Gastrocnemius medialis (tissue), 4 donors: ENCODE data around the gene USP24. TPM values are rescaled to one million over a fixed set of nuclear protein-coding genes. Genes with fewer than 3 reads are reported as not detected.

ENCODE experiments used
- ATAC-seq, 2 donors: fragments of 150-250 bp; one replicate each; pipeline ENCODE4 v1.9.1; 2016
- DNase-seq, 2 donors: peaks; one replicate each; pipeline ENCODE4 v3.0.0-alpha.2; 2019
- H3K27ac ChIP-seq, 4 donors: fragments of 200-600 bp; sonication (generic); 1 replicate in 1 of 4; 2 replicates in 3 of 4; pipeline ENCODE4 v1.5.1; 2016 to 2018; ENCODE audit warnings: mild to moderate bottlenecking in 2 of 4, moderate library complexity in 1 of 4
- H3K27me3 ChIP-seq, 3 donors: fragments of 200-600 bp; sonication (generic) in 2 of 3; 1 replicate in 1 of 3; 2 replicates in 2 of 3; pipeline versions ENCODE4 v1.5.1 to v1.6.0; 2016 to 2019; ENCODE audit warnings: mild to moderate bottlenecking in 1 of 3, moderate library complexity in 1 of 3
- H3K36me3 ChIP-seq, 2 donors: fragments of 200-600 bp; sonication (generic) in 1 of 2; one replicate each; pipeline ENCODE4 v1.5.1; 2017 to 2018
- H3K4me1 ChIP-seq, 2 donors: fragments of 200-600 bp; sonication (generic) in 1 of 2; one replicate each; pipeline ENCODE4 v1.5.1; 2016 to 2017; ENCODE audit warnings: mild to moderate bottlenecking in 2 of 2
- H3K4me3 ChIP-seq, 4 donors: fragments of 200-600 bp; sonication (generic) in 3 of 4; 1 replicate in 1 of 4; 2 replicates in 3 of 4; pipeline ENCODE4 v1.5.1; 2016 to 2019; ENCODE audit warnings: mild to moderate bottlenecking in 2 of 4
- H3K9me3 ChIP-seq, 3 donors: fragments of 200-600 bp; sonication (generic) in 2 of 3; 1 replicate in 1 of 3; 2 replicates in 2 of 3; pipeline ENCODE4 v1.5.1; 2016 to 2019
- POLR2A ChIP-seq, 2 donors: fragments of 450-650 bp; IDR thresholded peaks; one replicate each; pipeline ENCODE4 v1.6.1; 2017; ENCODE audit warnings: antibody characterized with exemption in 2 of 2, mild to moderate bottlenecking in 2 of 2, moderate library complexity in 2 of 2
- in situ Hi-C, 4 donors: fragments of 200-750 bp; cut with MboI; loops; one replicate each; pipeline versions ENCODE4 v1.15.0 to v1.8.0; 2017; ENCODE audit warnings: low sequenced_read_pairs in 4 of 4
- intact Hi-C: fragments of 100-400 bp; cut with DNase I; formaldehyde crosslinking; loops from one replicate; pipeline ENCODE4 v1.15.1; 2023; ENCODE audit warnings: low total_unique reads
- total RNA-seq, 4 donors: library from RNA; depleted of rRNA; stranded (reverse); fragments of >200 nt; gene quantifications; one replicate each; pipeline versions ENCODE4 v1.1.0 to v1.2.3, GENCODE V29; 2016
- TF ChIP-seq, protein P1 (sequence below), 5 experiments: fragments of 450-650 bp in 3 of 5; fragments of 200-600 bp in 2 of 5; sonication (generic) in 2 of 5; IDR thresholded peaks in 4 of 5; conservative IDR thresholded peaks in 1 of 5; 1 replicate in 4 of 5; 2 replicates in 1 of 5; pipeline ENCODE4 v1.5.1; 2016 to 2019; ENCODE audit warnings: antibody characterized with exemption in 5 of 5, mild to moderate bottlenecking in 3 of 5, moderate library complexity in 3 of 5

USP24 gene
- total RNA-seq, 4 donors from 2014 or later: 77.3 to 102 (median 90.8) TPM

DNA sequence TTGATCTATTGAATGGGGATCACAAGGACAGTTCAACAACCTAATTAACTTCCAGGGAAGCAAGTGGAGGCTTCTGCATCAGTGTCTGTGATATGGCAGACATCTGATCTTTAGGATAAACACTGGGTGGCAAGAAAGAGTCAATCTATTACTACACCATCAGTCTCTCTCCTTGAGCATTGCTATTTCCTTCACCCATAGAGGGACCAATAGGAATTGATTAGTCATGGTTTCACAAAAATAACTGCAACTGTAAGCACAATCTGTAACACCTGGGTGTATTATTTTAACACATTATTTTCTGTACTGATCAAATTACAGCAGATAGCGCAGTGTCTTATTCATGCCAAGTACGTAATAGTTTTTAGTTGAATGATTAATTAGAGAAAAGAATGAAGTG lies 50.3 kb downstream of the USP24 start:
- in situ Hi-C loops: no loop called here
- ATAC-seq: no peak
- no peak for TF ChIP-seq POLR2A (IDR thresholded peaks at IDR 0.05)
- TF ChIP-seq, protein P1, sequence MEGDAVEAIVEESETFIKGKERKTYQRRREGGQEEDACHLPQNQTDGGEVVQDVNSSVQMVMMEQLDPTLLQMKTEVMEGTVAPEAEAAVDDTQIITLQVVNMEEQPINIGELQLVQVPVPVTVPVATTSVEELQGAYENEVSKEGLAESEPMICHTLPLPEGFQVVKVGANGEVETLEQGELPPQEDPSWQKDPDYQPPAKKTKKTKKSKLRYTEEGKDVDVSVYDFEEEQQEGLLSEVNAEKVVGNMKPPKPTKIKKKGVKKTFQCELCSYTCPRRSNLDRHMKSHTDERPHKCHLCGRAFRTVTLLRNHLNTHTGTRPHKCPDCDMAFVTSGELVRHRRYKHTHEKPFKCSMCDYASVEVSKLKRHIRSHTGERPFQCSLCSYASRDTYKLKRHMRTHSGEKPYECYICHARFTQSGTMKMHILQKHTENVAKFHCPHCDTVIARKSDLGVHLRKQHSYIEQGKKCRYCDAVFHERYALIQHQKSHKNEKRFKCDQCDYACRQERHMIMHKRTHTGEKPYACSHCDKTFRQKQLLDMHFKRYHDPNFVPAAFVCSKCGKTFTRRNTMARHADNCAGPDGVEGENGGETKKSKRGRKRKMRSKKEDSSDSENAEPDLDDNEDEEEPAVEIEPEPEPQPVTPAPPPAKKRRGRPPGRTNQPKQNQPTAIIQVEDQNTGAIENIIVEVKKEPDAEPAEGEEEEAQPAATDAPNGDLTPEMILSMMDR (IDR thresholded peaks at IDR 0.05 in 4 of 5, conservative IDR thresholded peaks at IDR 0.05 in 1 of 5): no peak

DNA sequence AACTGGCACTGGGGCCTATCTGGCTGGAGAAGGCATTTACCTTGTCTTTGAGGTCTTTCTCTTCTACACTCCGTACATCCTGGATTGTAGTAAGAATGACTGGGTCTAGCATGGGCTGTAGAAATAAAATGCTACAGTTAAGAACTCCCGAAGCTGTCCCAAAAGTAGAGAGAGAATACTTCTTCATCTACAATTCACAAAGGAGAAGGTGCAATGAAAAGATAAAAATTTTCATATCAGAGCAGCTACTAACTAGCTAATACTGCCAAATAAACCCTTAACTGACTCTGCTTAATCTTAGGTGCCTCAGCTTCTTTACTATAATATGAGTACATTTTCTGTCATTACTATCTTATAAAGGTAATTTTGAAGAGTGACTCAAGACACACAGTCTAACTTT lies 55.6 kb downstream of the USP24 start:
- Histone ChIP-seq H3K4me3 (no peak overlapping the region), H3K27ac (no peak overlapping the region), H3K4me1 (peaks cover 0 to 1% of the 10 kb centered on the region in 2 donors), H3K27me3 (no peaks in the 10 kb centered on the region), H3K9me3 (no peaks in the 10 kb centered on the region), H3K36me3 (peaks cover 0 to 82% of the 10 kb centered on the region in 2 donors)
- TF ChIP-seq, protein P1 (IDR thresholded peaks at IDR 0.05 in 4 of 5, conservative IDR thresholded peaks at IDR 0.05 in 1 of 5): no peak
- TF ChIP-seq POLR2A (IDR thresholded peaks at IDR 0.05): no peak
- DNase-seq: no peak
- intact Hi-C loops (no loop called here), in situ Hi-C loops (no loop called here)
- no peak for ATAC-seq

More for the DNA sequence above, 50.3 kb downstream of the USP24 start:
- Histone ChIP-seq H3K4me3 (no peak overlapping the region), H3K36me3 (peaks cover 0 to 80% of the 10 kb centered on the region in 2 donors), H3K27me3 (no peaks in the 10 kb centered on the region), H3K4me1 (peaks cover 7 to 17% of the 10 kb centered on the region in 2 donors), H3K27ac (peak overlapping the region in 3 of 4 donors; percentile 8 to 23 (median 9)), H3K9me3 (no peaks in the 10 kb centered on the region)
- no peak for DNase-seq
- intact Hi-C loops: no loop called here

DNA sequence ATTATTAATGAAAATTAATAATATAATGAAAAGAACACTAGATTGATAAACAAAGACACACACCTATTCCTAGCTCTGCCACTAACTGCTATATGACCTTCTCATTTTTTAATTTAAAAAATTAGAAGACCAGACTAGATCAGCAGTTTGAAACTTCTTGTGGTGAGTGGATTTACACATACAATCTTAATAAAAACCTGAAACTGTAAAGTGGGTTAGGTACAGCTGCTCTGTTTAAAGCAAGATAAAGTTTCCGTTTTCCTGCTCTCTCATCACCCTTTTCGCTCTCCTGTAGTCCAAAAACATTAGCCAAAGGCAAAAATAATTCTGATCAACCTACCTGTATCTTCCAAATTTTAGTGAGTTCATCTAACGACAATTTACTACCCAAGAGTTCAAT lies 58.6 kb downstream of the USP24 start:
- ATAC-seq (no peak), DNase-seq (no peak)
- TF ChIP-seq, protein P1 (IDR thresholded peaks at IDR 0.05 in 4 of 5, conservative IDR thresholded peaks at IDR 0.05 in 1 of 5): no peak
- TF ChIP-seq POLR2A (IDR thresholded peaks at IDR 0.05): no peak
- in situ Hi-C loops: no loop called here
- intact Hi-C loops: no loop called here
- Histone ChIP-seq H3K36me3 (peaks cover 0 to 93% of the 10 kb centered on the region in 2 donors), H3K4me1 (peaks cover 5 to 6% of the 10 kb centered on the region in 2 donors), H3K27me3 (no peaks in the 10 kb centered on the region), H3K9me3 (no peaks in the 10 kb centered on the region), H3K27ac (no peak overlapping the region), H3K4me3 (no peak overlapping the region)

DNA sequence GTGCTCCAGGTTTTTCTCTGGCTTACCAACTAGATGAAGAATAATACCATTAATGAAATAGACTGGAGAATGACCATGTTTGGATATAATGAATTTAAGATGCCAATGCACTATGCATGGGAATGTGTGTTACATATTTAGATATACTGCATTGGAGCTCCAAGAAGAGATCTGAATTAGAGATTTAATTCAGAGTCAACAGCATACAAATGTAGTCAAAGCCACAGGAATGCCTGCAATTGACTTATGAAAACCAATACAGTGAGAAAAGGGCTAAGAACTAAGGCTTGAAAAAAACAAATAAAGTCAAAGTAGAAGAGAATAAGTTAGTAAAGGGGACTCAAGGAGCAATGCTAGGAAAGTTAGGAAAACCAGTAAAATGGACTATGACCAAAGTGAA lies 59.1 kb downstream of the USP24 start:
- no peaks in the 10 kb centered on the region for H3K27me3 ChIP-seq
- H3K9me3 ChIP-seq: no peaks in the 10 kb centered on the region
- peaks cover 10 to 11% of the 10 kb centered on the region in 2 donors for H3K4me1 ChIP-seq
- ATAC-seq (no peak), DNase-seq (no peak)
- TF ChIP-seq POLR2A (IDR thresholded peaks at IDR 0.05): no peak
- TF ChIP-seq, protein P1 (IDR thresholded peaks at IDR 0.05 in 4 of 5, conservative IDR thresholded peaks at IDR 0.05 in 1 of 5): no peak
- no peak overlapping the region for H3K27ac ChIP-seq
- intact Hi-C loops (no loop called here), in situ Hi-C loops (no loop called here)
- H3K36me3 ChIP-seq: peaks cover 0 to 88% of the 10 kb centered on the region in 2 donors
- no peak overlapping the region for H3K4me3 ChIP-seq

DNA sequence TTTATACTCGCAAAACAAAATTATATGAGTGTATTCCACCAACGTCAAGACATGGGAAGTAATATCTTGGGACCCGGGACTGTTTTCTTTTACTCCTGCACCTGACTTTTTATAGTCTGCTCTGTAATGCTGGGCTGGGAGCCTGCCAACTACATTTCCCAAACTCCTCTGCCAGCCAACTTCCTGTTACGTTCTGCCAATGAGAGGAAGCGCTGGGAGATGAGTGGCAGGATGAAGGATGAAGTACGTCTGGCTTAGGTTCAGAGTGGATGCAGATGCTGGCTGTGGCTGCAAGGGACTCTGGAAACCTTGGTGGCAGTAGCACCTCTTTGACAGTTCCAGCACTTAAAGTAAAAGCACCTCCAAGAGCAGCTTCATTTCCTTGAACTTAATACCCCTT lies 59.6 kb downstream of the USP24 start:
- DNase-seq (peak; percentile 44 to 75), ATAC-seq (peak; percentile 64 to 88)
- no peaks in the 10 kb centered on the region for H3K27me3 ChIP-seq
- intact Hi-C loops: no loop called here
- no peak for TF ChIP-seq POLR2A (IDR thresholded peaks at IDR 0.05)
- TF ChIP-seq, protein P1 (IDR thresholded peaks at IDR 0.05 in 4 of 5, conservative IDR thresholded peaks at IDR 0.05 in 1 of 5): no peak
- H3K4me3 ChIP-seq: no peak overlapping the region
- in situ Hi-C loops: no loop called here
- H3K36me3 ChIP-seq: peaks cover 0 to 82% of the 10 kb centered on the region in 2 donors
- H3K27ac ChIP-seq: peak overlapping the region; percentile 4 to 43 (median 17)
- H3K9me3 ChIP-seq: no peaks in the 10 kb centered on the region
- H3K4me1 ChIP-seq: peaks cover 15 to 17% of the 10 kb centered on the region in 2 donors
